ENCODE results near the gene TIMM29.
A peak's percentile ranks its signal among the peaks of the same experiment; 100 is the strongest.

TIMM29 gene

DNA sequence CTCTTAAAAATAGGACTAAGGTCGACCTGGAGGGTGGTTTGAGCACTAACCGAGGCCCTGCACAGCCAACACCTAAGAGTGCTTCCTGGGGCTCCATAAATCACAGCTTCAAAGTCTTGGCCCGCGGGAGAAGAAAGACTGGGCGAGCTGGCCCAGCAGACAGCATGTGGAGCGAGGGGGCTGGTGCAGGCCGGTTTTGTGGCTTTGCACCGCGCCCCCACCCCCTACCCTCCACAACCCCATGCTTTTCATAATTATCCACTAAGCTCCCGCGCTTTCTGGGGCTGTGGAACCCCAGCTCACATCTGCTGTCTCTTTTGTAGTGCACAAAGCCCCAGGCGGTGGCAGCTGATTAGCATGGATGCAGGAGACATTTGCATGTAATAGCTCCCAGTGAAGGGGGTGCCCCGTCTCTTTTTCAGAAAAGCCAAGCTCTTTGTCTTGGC is 40.2 kb upstream of the TIMM29 start (continued):
- TF ChIP-seq SP7 (tag by site-specific recombination; IDR thresholded peaks at IDR 0.05) (no peak), ZNF341 (tag by site-specific recombination; IDR thresholded peaks at IDR 0.05; ENCODE audit: low read depth) (peak; percentile 80), ZIC2 (tag by site-specific recombination; IDR thresholded peaks at IDR 0.05) (peak; percentile 49; the same call in 1 of the 2 replicates), SP2 (tag by site-specific recombination; IDR thresholded peaks at IDR 0.05) (no peak), GLIS2 (tag by site-specific recombination; IDR thresholded peaks at IDR 0.05) (no peak), ZBTB7A (tag by site-specific recombination; IDR thresholded peaks at IDR 0.05; ENCODE audit: low read depth) (no peak), KLF10 (tag by site-specific recombination; IDR thresholded peaks at IDR 0.05) (no peak), ZBTB48 (tag by site-specific recombination; IDR thresholded peaks at IDR 0.05) (no peak)
- TF ChIP-seq, protein P1, sequence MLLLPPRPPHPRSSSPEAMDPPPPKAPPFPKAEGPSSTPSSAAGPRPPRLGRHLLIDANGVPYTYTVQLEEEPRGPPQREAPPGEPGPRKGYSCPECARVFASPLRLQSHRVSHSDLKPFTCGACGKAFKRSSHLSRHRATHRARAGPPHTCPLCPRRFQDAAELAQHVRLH (tag by site-specific recombination; IDR thresholded peaks at IDR 0.05): no peak
- TF ChIP-seq, protein P2, sequence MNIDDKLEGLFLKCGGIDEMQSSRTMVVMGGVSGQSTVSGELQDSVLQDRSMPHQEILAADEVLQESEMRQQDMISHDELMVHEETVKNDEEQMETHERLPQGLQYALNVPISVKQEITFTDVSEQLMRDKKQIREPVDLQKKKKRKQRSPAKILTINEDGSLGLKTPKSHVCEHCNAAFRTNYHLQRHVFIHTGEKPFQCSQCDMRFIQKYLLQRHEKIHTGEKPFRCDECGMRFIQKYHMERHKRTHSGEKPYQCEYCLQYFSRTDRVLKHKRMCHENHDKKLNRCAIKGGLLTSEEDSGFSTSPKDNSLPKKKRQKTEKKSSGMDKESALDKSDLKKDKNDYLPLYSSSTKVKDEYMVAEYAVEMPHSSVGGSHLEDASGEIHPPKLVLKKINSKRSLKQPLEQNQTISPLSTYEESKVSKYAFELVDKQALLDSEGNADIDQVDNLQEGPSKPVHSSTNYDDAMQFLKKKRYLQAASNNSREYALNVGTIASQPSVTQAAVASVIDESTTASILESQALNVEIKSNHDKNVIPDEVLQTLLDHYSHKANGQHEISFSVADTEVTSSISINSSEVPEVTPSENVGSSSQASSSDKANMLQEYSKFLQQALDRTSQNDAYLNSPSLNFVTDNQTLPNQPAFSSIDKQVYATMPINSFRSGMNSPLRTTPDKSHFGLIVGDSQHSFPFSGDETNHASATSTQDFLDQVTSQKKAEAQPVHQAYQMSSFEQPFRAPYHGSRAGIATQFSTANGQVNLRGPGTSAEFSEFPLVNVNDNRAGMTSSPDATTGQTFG (tag by site-specific recombination; IDR thresholded peaks at IDR 0.05; ENCODE audit: borderline replicate concordance): no peak
- TF ChIP-seq, protein P3, sequence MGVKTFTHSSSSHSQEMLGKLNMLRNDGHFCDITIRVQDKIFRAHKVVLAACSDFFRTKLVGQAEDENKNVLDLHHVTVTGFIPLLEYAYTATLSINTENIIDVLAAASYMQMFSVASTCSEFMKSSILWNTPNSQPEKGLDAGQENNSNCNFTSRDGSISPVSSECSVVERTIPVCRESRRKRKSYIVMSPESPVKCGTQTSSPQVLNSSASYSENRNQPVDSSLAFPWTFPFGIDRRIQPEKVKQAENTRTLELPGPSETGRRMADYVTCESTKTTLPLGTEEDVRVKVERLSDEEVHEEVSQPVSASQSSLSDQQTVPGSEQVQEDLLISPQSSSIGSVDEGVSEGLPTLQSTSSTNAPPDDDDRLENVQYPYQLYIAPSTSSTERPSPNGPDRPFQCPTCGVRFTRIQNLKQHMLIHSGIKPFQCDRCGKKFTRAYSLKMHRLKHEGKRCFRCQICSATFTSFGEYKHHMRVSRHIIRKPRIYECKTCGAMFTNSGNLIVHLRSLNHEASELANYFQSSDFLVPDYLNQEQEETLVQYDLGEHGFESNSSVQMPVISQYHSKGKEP (tag by site-specific recombination; IDR thresholded peaks at IDR 0.05): 0 out of 2 replicates have a peak, but pooled peaks have one; percentile 13
- TF ChIP-seq, protein P4, sequence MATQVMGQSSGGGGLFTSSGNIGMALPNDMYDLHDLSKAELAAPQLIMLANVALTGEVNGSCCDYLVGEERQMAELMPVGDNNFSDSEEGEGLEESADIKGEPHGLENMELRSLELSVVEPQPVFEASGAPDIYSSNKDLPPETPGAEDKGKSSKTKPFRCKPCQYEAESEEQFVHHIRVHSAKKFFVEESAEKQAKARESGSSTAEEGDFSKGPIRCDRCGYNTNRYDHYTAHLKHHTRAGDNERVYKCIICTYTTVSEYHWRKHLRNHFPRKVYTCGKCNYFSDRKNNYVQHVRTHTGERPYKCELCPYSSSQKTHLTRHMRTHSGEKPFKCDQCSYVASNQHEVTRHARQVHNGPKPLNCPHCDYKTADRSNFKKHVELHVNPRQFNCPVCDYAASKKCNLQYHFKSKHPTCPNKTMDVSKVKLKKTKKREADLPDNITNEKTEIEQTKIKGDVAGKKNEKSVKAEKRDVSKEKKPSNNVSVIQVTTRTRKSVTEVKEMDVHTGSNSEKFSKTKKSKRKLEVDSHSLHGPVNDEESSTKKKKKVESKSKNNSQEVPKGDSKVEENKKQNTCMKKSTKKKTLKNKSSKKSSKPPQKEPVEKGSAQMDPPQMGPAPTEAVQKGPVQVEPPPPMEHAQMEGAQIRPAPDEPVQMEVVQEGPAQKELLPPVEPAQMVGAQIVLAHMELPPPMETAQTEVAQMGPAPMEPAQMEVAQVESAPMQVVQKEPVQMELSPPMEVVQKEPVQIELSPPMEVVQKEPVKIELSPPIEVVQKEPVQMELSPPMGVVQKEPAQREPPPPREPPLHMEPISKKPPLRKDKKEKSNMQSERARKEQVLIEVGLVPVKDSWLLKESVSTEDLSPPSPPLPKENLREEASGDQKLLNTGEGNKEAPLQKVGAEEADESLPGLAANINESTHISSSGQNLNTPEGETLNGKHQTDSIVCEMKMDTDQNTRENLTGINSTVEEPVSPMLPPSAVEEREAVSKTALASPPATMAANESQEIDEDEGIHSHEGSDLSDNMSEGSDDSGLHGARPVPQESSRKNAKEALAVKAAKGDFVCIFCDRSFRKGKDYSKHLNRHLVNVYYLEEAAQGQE (tag by site-specific recombination; IDR thresholded peaks at IDR 0.05): no peak

DNA sequence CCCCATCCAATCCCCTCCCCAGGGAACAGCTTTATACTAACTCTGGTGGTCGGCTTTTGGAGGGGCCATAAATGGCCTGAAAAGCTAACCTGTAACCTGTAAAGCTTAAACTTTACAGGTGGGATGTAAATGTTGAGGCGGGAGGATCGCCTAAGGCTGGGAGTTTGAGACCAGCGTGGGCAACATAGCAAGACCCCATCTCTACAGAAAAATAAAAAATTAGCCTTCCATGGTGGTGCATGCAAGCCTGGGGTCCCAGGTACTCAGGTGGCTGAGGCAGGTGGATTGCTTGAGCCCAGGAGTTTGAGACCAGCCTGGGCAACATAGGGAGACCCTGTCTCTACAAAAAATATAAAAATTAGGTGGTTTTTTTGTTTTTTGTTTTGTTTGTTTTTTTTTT is 38.7 kb upstream of the TIMM29 start:
- Histone ChIP-seq H3K36me3 (ENCODE audit: control insufficient read depth in 2 of 2, insufficient read depth in 1 of 2, low read length in 2 of 2) (no peaks in the 10 kb centered on the region; a peak in 1 of 3 replicates), H3K4me3 (ENCODE audit: low read depth, low read length) (no peak overlapping the region), H3K27ac (ENCODE audit: extremely low read depth, low read depth, low read length) (no peak overlapping the region), H3K4me1 (ENCODE audit: control insufficient read depth, insufficient read depth, low read length) (peaks cover 8% of the 10 kb centered on the region; the same call in 1 of the 2 replicates), H3K9me3 (ENCODE audit: control insufficient read depth, insufficient read depth, low read depth, low read length) (no peaks in the 10 kb centered on the region)
- TF ChIP-seq ZNF792 (tag by site-specific recombination; IDR thresholded peaks at IDR 0.05) (no peak), ZNF121 (tag by site-specific recombination; IDR thresholded peaks at IDR 0.05) (peak; percentile 74)
- POLR2A ChIA-PET: interaction anchor here (0.8 kb wide), 1 partner anchor 8 kb away, joined by 3 read pairs; no protein-coding TSS in a partner anchor
- CTCF ChIA-PET: interaction anchor here (0.6 to 2.0 kb wide), 2 partner anchors 13 to 26 kb away, joined by 4 to 6 read pairs; no protein-coding TSS in a partner anchor

DNA sequence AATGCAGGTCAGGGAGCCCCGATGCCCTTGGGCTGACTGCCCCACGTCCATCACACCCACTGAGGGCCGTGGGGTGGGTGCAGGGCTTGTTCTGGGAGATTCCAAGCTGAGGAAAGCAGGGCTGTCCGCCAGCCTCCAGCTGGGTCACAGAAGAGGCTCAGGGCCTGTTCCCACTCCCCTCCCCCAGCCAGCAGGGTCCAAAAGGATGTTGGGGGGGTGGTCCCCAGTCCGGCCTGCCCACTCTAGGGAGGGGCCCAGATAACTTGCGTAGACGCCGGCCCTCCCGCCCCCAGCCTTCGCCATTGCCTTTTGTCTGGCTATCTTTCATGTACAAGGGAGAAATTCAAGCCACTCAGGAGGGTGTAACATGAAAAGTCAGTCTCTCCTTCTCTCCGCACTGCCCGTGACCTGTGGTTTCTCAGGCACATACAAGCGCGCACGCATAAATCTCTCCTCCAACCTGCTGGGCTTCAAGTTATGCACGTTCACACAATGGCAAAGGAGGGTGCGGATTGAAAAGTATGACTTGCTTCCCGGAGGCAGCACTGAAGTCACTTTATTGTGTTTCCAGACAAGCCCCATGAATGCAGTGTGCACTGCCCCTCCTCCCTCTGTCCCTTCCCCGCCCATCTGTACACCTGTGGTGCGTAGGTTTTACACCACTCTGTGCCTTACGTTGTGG is 37.1 kb upstream of the TIMM29 start:
- Histone ChIP-seq H3K4me3 (ENCODE audit: low read depth, low read length) (no peak overlapping the region), H3K27ac (ENCODE audit: extremely low read depth, low read depth, low read length) (no peak overlapping the region), H3K9me3 (ENCODE audit: control insufficient read depth, insufficient read depth, low read depth, low read length) (no peaks in the 10 kb centered on the region), H3K36me3 (ENCODE audit: control insufficient read depth in 2 of 2, insufficient read depth in 1 of 2, low read length in 2 of 2) (no peaks in the 10 kb centered on the region; a peak in 1 of 3 replicates), H3K4me1 (ENCODE audit: control insufficient read depth, insufficient read depth, low read length) (peaks cover 14% of the 10 kb centered on the region)
- ChIA-PET CTCF (interaction anchor here (1.1 kb wide), 1 partner anchor 56 kb away, joined by 4 read pairs; the partner anchor contains the start of gene TMED1), POLR2A (interaction anchor here (0.5 kb wide), 1 partner anchor 38 kb away, joined by 4 read pairs; no protein-coding TSS in a partner anchor)
- TF ChIP-seq, protein P5, sequence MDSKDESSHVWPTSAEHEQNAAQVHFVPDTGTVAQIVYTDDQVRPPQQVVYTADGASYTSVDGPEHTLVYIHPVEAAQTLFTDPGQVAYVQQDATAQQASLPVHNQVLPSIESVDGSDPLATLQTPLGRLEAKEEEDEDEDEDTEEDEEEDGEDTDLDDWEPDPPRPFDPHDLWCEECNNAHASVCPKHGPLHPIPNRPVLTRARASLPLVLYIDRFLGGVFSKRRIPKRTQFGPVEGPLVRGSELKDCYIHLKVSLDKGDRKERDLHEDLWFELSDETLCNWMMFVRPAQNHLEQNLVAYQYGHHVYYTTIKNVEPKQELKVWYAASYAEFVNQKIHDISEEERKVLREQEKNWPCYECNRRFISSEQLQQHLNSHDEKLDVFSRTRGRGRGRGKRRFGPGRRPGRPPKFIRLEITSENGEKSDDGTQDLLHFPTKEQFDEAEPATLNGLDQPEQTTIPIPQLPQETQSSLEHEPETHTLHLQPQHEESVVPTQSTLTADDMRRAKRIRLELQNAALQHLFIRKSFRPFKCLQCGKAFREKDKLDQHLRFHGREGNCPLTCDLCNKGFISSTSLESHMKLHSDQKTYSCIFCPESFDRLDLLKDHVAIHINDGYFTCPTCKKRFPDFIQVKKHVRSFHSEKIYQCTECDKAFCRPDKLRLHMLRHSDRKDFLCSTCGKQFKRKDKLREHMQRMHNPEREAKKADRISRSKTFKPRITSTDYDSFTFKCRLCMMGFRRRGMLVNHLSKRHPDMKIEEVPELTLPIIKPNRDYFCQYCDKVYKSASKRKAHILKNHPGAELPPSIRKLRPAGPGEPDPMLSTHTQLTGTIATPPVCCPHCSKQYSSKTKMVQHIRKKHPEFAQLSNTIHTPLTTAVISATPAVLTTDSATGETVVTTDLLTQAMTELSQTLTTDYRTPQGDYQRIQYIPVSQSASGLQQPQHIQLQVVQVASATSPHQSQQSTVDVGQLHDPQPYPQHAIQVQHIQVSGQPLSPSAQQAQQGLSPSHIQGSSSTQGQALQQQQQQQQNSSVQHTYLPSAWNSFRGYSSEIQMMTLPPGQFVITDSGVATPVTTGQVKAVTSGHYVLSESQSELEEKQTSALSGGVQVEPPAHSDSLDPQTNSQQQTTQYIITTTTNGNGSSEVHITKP (tag by site-specific recombination; IDR thresholded peaks at IDR 0.05): no peak
- TF ChIP-seq, protein P6, sequence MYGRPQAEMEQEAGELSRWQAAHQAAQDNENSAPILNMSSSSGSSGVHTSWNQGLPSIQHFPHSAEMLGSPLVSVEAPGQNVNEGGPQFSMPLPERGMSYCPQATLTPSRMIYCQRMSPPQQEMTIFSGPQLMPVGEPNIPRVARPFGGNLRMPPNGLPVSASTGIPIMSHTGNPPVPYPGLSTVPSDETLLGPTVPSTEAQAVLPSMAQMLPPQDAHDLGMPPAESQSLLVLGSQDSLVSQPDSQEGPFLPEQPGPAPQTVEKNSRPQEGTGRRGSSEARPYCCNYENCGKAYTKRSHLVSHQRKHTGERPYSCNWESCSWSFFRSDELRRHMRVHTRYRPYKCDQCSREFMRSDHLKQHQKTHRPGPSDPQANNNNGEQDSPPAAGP (tag by site-specific recombination; IDR thresholded peaks at IDR 0.05): peak; percentile 71
- TF ChIP-seq ZNF510 (tag by site-specific recombination; IDR thresholded peaks at IDR 0.05; ENCODE audit: insufficient replicate concordance) (no peak), ZNF48 (tag by site-specific recombination; IDR thresholded peaks at IDR 0.05) (no peak), SP3 (tag by site-specific recombination; IDR thresholded peaks at IDR 0.05) (no peak)

All from HEK293 (cell line).